H9 (cell line): Measurements from ENCODE around the gene ACTN4. TPM values are rescaled to one million over a fixed set of nuclear protein-coding genes. Genes with fewer than 3 reads are reported as not detected.

ENCODE experiments used
- DNase-seq: peaks from one replicate; pipeline ENCODE4 v3.0.0-alpha.2; 2017
- H2AFZ ChIP-seq: one replicate; pipeline ENCODE4 v1.6.1; 2013; ENCODE audit warnings: mild to moderate bottlenecking, low read length, control low read depth, moderate library complexity
- H2AK5ac ChIP-seq: 2 replicates; pipeline ENCODE4 v1.6.1; 2013; ENCODE audit warnings: low read length, control low read depth, mixed read lengths; ENCODE audit not compliant: insufficient read length
- H2BK120ac ChIP-seq: one replicate; pipeline ENCODE4 v1.6.1; 2013; ENCODE audit warnings: low read depth, mild to moderate bottlenecking, low read length, control low read depth, inconsistent platforms; ENCODE audit not compliant: poor library complexity, severe bottlenecking
- H2BK12ac ChIP-seq: 2 replicates; pipeline ENCODE4 v1.6.1; 2013; ENCODE audit warnings: low read length, control low read depth, mixed read lengths, low read depth; ENCODE audit not compliant: insufficient read length
- H2BK15ac ChIP-seq: 2 replicates; pipeline ENCODE4 v1.6.1; 2013; ENCODE audit warnings: low read depth, low read length, control low read depth
- H2BK20ac ChIP-seq: one replicate; pipeline ENCODE4 v1.6.1; 2013; ENCODE audit warnings: low read depth, mild to moderate bottlenecking, low read length, control low read depth, inconsistent platforms; ENCODE audit not compliant: poor library complexity, severe bottlenecking
- H2BK5ac ChIP-seq: 2 replicates; pipeline ENCODE4 v1.6.1; 2013; ENCODE audit warnings: low read length, control low read depth, mixed read lengths; ENCODE audit not compliant: insufficient read length
- H3K14ac ChIP-seq: 2 replicates; pipeline ENCODE4 v1.6.1; 2013; ENCODE audit warnings: low read length, control low read depth; ENCODE audit not compliant: insufficient read depth
- H3K18ac ChIP-seq: 2 replicates; pipeline ENCODE4 v1.6.1; 2013; ENCODE audit warnings: low read depth, mild to moderate bottlenecking, mixed read lengths, low read length, control low read depth; ENCODE audit not compliant: insufficient read length
- H3K23ac ChIP-seq: 2 replicates; pipeline ENCODE4 v1.6.1; 2013; ENCODE audit warnings: low read length, control low read depth, mixed read lengths, low read depth; ENCODE audit not compliant: insufficient read length
- H3K23me2 ChIP-seq: 2 replicates; pipeline ENCODE4 v1.6.1; 2013; ENCODE audit warnings: low read depth, mild to moderate bottlenecking, mixed read lengths, low read length, control low read depth; ENCODE audit not compliant: insufficient read length, poor library complexity, severe bottlenecking
- H3K27ac ChIP-seq: 2 replicates; pipeline ENCODE4 v1.5.1; 2013; ENCODE audit warnings: low read length, control low read depth, mixed read lengths, low read depth; ENCODE audit not compliant: insufficient read length
- H3K27me3 ChIP-seq: 2 replicates; pipeline ENCODE4 v1.6.1; 2013; ENCODE audit warnings: low read length, control low read depth, inconsistent platforms; ENCODE audit not compliant: insufficient read depth
- H3K4ac ChIP-seq: 2 replicates; pipeline ENCODE4 v1.6.1; 2013; ENCODE audit warnings: low read depth, mild to moderate bottlenecking, control low read depth, inconsistent platforms, low read length, moderate library complexity
- H3K4me1 ChIP-seq: 2 replicates; pipeline ENCODE4 v1.6.1; 2013; ENCODE audit warnings: low read length, control low read depth, inconsistent platforms; ENCODE audit not compliant: insufficient read depth
- H3K4me2 ChIP-seq: 2 replicates; pipeline ENCODE4 v1.6.1; 2013; ENCODE audit warnings: low read length, control low read depth, mixed read lengths; ENCODE audit not compliant: insufficient read length, insufficient read depth
- H3K56ac ChIP-seq: 2 replicates; pipeline ENCODE4 v1.6.1; 2013; ENCODE audit warnings: low read depth, mild to moderate bottlenecking, mixed read lengths, low read length, control low read depth; ENCODE audit not compliant: insufficient read length
- H3K79me1 ChIP-seq: 2 replicates; pipeline ENCODE4 v1.6.1; 2013; ENCODE audit warnings: low read depth, mild to moderate bottlenecking, moderate library complexity, low read length, control low read depth, inconsistent platforms; ENCODE audit not compliant: insufficient read depth, poor library complexity, severe bottlenecking
- H3K79me2 ChIP-seq: 2 replicates; pipeline ENCODE4 v1.6.1; 2013; ENCODE audit warnings: low read length, control low read depth, inconsistent platforms; ENCODE audit not compliant: insufficient read depth
- H3K9ac ChIP-seq: 2 replicates; pipeline ENCODE4 v1.6.1; 2013; ENCODE audit warnings: low read length, control low read depth, mixed read lengths; ENCODE audit not compliant: insufficient read length; ENCODE audit errors: extremely low read depth
- H3K9me3 ChIP-seq: one replicate; pipeline ENCODE4 v1.6.1; 2013; ENCODE audit warnings: low read depth, low read length, inconsistent platforms; ENCODE audit not compliant: control insufficient read depth
- H3T11ph ChIP-seq: one replicate; pipeline ENCODE4 v1.6.1; 2013; ENCODE audit warnings: mild to moderate bottlenecking, low read length, control low read depth, inconsistent platforms
- H4K20me1 ChIP-seq: one replicate; pipeline ENCODE4 v1.6.1; 2013; ENCODE audit not compliant: control insufficient read depth, insufficient read length, insufficient read depth
- H4K5ac ChIP-seq: 2 replicates; pipeline ENCODE4 v1.6.1; 2013; ENCODE audit warnings: low read depth, mild to moderate bottlenecking, mixed read lengths, low read length, control low read depth; ENCODE audit not compliant: insufficient read length
- H4K8ac ChIP-seq: replicated peaks from 2 replicates; pipeline ENCODE4 v1.6.1; 2013; ENCODE audit warnings: low read length, control low read depth, mixed read lengths, low read depth; ENCODE audit not compliant: insufficient read length
- H4K91ac ChIP-seq: 2 replicates; pipeline ENCODE4 v1.6.1; 2013; ENCODE audit warnings: low read depth, mild to moderate bottlenecking, moderate library complexity, mixed read lengths, low read length, control low read depth; ENCODE audit not compliant: insufficient read length
- H3K27ac Mint-ChIP-seq, 3 experiments: 2 replicates in 2 of 3; 3 replicates in 1 of 3; pipeline ENCODE4 v1.8.0; 2020 to 2021; ENCODE audit warnings: mixed read lengths in 3 of 3, mild to moderate bottlenecking in 1 of 3, moderate library complexity in 1 of 3
- H3K27me3 Mint-ChIP-seq: 2 replicates; pipeline ENCODE4 v1.8.0; 2021; ENCODE audit warnings: low read depth, mild to moderate bottlenecking, moderate library complexity, mixed read lengths
- H3K36me3 Mint-ChIP-seq, 3 experiments: 2 replicates in 2 of 3; 3 replicates in 1 of 3; pipeline ENCODE4 v1.8.0; 2020 to 2021; ENCODE audit warnings: low read depth in 3 of 3, mixed read lengths in 3 of 3; ENCODE audit not compliant: insufficient read depth in 1 of 3
- H3K4me1 Mint-ChIP-seq, 2 experiments: 2 replicates each; pipeline ENCODE4 v1.8.0; 2020; ENCODE audit warnings: mixed read lengths in 2 of 2
- H3K4me3 Mint-ChIP-seq, 2 experiments: 2 replicates in 1 of 2; 3 replicates in 1 of 2; pipeline ENCODE4 v1.8.0; 2020 to 2021; ENCODE audit warnings: mild to moderate bottlenecking in 2 of 2, mixed read lengths in 2 of 2, moderate library complexity in 1 of 2
- H3K9me3 Mint-ChIP-seq, 2 experiments: 2 replicates in 1 of 2; 3 replicates in 1 of 2; pipeline ENCODE4 v1.8.0; 2020; ENCODE audit warnings: mild to moderate bottlenecking in 2 of 2, mixed read lengths in 2 of 2, moderate library complexity in 1 of 2
- WGBS: extraction: QIAGEN DNeasy Blood & Tissue Kit; methylation state at CpG from one replicate; pipeline ENCODE4 v1.1.7; 2013; ENCODE audit warnings: missing lambda C conversion rate, low lambda C conversion rate, mixed read lengths; ENCODE audit not compliant: insufficient read length; ENCODE audit errors: extremely low coverage; 5-methylcytosine and 5-hydroxymethylcytosine counted together
- total RNA-seq: library from RNA; stranded (reverse); gene quantifications from 2 replicates; pipeline ENCODE4 v1.2.1, GENCODE V29; 2021
- TF ChIP-seq, protein P1 (sequence below): fragments of 200-600 bp; sonication (generic); conservative IDR thresholded peaks from 3 replicates; pipeline ENCODE4 v1.8.0; 2021; ENCODE audit warnings: antibody characterized with exemption, mild to moderate bottlenecking

ACTN4 gene
- total RNA-seq, 1 experiment from 2014 or later = 369 TPM

DNA sequence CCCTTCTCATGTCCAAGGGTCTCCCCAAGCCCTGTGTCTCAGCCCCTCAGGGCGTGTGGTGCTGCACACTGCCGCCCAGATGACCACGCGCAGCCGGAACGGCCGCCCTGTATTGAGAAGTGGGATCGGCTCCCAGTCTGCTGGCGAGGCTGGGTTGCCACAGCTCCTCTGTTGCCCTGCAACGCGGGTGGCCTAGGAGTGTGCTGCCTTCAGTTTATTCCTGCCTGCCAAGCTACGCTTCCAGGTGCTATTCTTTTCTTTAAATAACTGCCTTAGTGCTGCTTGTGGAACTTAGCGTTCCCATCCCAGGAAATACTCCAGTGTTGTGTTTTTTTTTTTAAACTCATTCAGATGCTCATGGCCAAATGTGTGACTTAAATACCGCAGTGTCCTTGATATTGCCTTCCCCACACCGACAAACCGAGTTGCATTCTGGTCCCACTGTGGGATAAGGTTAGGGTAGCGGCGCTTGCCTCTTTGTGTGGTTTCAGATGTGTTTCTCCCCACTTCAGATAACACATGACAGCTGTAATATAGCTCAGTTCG lies 16.6 kb downstream of the ACTN4 start:
- no peak overlapping the region for H2BK12ac ChIP-seq
- peak overlapping the region; percentile 24 to 75 (median 38); a peak in 5 of 7 replicates for H3K27ac Mint-ChIP-seq
- no peak overlapping the region for H2BK120ac ChIP-seq
- H3K79me1 ChIP-seq = no peaks in the 10 kb centered on the region
- no peaks in the 10 kb centered on the region for H3K27me3 ChIP-seq
- no peak overlapping the region for H2AK5ac ChIP-seq
- H3K27me3 Mint-ChIP-seq = no peaks in the 10 kb centered on the region
- H3K36me3 Mint-ChIP-seq = peaks cover 12 to 17% (median 12%) of the 10 kb centered on the region in 3 experiments
- no peaks in the 10 kb centered on the region for H3K9me3 ChIP-seq
- H3K79me2 ChIP-seq = peaks cover 44% of the 10 kb centered on the region; the same call in 1 of the 2 replicates
- no peak overlapping the region for H2AFZ ChIP-seq
- H4K5ac ChIP-seq = no peak overlapping the region
- peaks cover 45% of the 10 kb centered on the region for H3K4me1 ChIP-seq
- H4K8ac ChIP-seq = no peak overlapping the region
- H3K4me1 Mint-ChIP-seq = peaks cover 81 to 85% of the 10 kb centered on the region in 2 experiments
- no peaks in the 10 kb centered on the region for H3K23me2 ChIP-seq
- no peak overlapping the region for H3T11ph ChIP-seq
- peak overlapping the region; percentile 0 for H3K18ac ChIP-seq
- no peak overlapping the region for H3K23ac ChIP-seq
- no peaks in the 10 kb centered on the region for H4K20me1 ChIP-seq
- H3K27ac ChIP-seq = peak overlapping the region; percentile 93
- H3K4me3 Mint-ChIP-seq = peak overlapping the region in 1 of 2 experiments; percentile 46; a peak in 1 of 5 replicates
- no peak overlapping the region for H2BK15ac ChIP-seq
- no peak for DNase-seq
- peak overlapping the region; percentile 10 for H4K91ac ChIP-seq
- H2BK20ac ChIP-seq = no peak overlapping the region
- H3K56ac ChIP-seq = no peak overlapping the region
- H3K4me2 ChIP-seq = no peak overlapping the region
- peak overlapping the region; percentile 53; the same call in 1 of the 2 replicates for H3K14ac ChIP-seq
- H2BK5ac ChIP-seq = no peak overlapping the region
- H3K9ac ChIP-seq = no peak overlapping the region
- H3K9me3 Mint-ChIP-seq = no peaks in the 10 kb centered on the region
- TF ChIP-seq, protein P1, sequence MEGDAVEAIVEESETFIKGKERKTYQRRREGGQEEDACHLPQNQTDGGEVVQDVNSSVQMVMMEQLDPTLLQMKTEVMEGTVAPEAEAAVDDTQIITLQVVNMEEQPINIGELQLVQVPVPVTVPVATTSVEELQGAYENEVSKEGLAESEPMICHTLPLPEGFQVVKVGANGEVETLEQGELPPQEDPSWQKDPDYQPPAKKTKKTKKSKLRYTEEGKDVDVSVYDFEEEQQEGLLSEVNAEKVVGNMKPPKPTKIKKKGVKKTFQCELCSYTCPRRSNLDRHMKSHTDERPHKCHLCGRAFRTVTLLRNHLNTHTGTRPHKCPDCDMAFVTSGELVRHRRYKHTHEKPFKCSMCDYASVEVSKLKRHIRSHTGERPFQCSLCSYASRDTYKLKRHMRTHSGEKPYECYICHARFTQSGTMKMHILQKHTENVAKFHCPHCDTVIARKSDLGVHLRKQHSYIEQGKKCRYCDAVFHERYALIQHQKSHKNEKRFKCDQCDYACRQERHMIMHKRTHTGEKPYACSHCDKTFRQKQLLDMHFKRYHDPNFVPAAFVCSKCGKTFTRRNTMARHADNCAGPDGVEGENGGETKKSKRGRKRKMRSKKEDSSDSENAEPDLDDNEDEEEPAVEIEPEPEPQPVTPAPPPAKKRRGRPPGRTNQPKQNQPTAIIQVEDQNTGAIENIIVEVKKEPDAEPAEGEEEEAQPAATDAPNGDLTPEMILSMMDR = no peak
- no CpG with 5 or more reads among the region's 19 CpGs for WGBS
- H3K4ac ChIP-seq = no peak overlapping the region
